ENCODE data around the gene BSDC1.
A peak's percentile ranks its signal among the peaks of the same experiment; 100 is the strongest.
"Not testable (repeated sequence)": the region's sequence is repeated elsewhere in the genome, so short reads cannot be mapped to it uniquely, and the experiment has no call there.

BSDC1 gene, protein sequence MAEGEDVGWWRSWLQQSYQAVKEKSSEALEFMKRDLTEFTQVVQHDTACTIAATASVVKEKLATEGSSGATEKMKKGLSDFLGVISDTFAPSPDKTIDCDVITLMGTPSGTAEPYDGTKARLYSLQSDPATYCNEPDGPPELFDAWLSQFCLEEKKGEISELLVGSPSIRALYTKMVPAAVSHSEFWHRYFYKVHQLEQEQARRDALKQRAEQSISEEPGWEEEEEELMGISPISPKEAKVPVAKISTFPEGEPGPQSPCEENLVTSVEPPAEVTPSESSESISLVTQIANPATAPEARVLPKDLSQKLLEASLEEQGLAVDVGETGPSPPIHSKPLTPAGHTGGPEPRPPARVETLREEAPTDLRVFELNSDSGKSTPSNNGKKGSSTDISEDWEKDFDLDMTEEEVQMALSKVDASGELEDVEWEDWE

GRCh38 chr1:32394141-32394889 lies at the start of gene BSDC1:
Gene BSDC1 (minus strand): TSS chr1:32394441. CDS start chr1:32394414, 27 bp downstream.
- DNase-seq (ENCODE audit: low read depth) = peak; percentile 98

GRCh38 chr1:32441467-32441866 lies 47.2 kb upstream of the BSDC1 start:
- DNase-seq (ENCODE audit: low read depth) = not testable (repeated sequence)

GRCh38 chr1:32438777-32439176 lies 44.5 kb upstream of the BSDC1 start:
- not testable (repeated sequence) for DNase-seq (ENCODE audit: low read depth)

- DNase-seq (ENCODE audit: low read depth) = no peak
Observed at GRCh38 chr1:32438136-32438535, 43.9 kb upstream of the BSDC1 start.

GRCh38 chr1:32431736-32432400 lies 37.6 kb upstream of the BSDC1 start:
- no peak for DNase-seq (ENCODE audit: low read depth)

GRCh38 chr1:32427264-32427963 lies 33.2 kb upstream of the BSDC1 start:
- DNase-seq (ENCODE audit: low read depth) = no peak

DNA sequence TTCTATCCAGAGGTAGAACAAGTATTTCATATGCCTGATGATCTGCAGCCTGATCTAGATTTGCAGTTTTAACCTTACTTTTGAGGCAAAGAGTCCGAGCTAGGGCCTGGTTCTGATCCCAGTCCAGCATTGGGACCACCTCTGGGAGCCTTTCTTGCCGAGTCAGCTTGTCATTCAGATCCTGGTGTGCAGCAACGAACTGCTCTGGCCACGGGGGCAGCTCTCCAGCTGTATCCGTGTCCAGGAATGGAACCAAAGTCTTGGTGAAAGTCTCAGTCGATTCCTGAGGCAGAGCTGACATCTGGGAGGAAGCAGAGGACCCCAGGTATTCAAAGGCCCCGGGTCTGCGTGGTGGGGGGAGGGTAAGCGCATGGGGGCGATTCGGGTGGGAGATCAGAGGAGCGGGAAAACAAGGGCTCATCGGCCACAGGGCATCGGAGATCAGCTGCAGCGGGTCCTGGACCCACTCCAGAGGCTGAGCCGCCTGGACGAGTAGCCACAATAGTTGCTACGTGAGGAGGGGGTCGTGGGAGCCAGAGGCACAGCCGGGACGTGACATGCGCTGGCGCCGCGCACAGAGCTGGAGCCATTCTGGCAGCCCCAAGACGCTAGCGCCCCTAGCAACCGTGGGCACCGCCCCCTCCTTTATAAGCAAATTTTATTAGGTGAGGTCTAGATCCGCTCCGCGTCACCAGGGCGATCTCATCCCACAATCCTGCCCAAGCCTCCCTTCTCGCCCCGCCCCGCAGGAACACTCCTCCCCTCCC lies 32.4 kb upstream of the BSDC1 start:
- no peak for DNase-seq (ENCODE audit: low read depth)

DNA sequence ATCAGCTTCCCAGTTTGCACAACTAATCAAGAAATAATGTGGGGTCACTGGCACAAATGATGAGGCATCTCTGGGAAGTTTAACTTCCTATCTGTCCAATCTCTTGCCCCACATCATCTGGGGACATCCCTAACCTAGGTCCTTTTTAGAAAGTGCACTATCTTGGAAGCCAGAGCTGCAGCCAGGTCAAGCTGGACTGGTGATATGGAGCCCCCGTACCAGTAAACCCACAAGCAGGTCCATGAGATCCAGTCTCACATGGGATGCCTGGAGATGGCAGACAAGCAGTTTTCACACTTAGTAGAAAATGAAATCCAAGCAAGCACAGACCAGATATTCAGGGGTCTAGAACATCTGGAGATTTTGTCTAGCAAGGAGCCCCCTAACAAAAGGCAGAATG lies 27.5 kb upstream of the BSDC1 start:
- DNase-seq (ENCODE audit: low read depth) = no peak

DNA sequence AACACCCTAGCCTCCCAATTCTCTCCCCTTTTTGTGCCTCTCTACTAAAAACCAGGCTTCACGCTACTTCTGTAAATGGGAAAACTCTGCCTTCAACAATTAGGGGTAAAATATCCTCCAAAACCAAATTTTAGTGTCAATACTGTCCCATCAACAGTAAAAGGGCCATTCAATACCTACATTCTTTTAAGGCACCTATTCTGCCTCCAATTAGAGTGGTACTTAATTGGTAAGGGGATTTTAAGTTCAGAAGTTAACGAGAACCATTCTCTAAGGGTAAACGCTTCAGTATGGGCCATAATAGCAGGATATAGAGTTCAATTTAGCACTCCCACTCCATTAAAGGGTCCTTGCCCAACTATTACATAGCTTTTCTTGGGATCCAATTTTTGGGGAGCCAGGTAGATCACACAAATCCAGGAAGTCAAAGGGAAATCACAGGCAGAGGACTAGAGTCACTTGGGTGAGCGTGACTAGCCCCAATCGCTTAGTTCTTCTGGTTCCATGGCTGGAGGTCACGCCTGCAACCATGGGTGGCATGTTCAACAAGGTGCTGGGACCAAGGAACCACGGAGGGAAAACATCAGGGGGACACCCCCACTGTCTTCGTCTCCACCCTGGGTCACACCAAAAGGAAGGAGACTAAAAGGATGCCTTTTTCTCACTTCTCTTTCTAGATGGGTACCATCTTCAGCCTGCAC lies 20.1 kb upstream of the BSDC1 start:
- DNase-seq (ENCODE audit: low read depth) = no peak

GRCh38 chr1:32413507-32414185 lies 19.4 kb upstream of the BSDC1 start:
- peak; percentile 25 for DNase-seq (ENCODE audit: low read depth)

GRCh38 chr1:32411261-32411660 lies 17.0 kb upstream of the BSDC1 start:
- no peak for DNase-seq (ENCODE audit: low read depth)

DNA sequence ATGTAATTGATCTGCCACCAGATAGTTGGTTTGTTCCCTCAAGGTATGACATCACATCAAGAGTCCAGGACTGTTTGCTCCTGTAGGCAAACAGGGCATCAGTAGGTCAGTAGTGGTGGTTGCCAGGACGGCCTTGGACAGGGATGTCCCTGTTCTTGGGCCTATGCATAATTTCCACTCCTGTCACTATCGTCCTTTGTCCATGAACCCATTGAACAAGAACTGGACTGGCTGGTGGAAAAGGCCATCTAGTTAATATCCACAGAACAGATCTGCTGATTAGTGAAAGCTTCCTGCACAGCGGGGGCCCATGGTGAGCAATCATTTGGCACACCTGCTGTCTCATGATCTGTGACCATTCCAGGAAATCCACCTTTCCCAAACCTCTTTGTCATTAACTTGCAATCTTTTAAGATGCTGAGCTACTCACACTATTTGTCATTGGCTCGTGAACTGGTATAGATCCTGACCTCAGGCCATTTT lies 12.4 kb upstream of the BSDC1 start:
- DNase-seq (ENCODE audit: low read depth) = no peak

GRCh38 chr1:32405672-32406467 lies 11.6 kb upstream of the BSDC1 start:
- no peak for DNase-seq (ENCODE audit: low read depth)

DNA sequence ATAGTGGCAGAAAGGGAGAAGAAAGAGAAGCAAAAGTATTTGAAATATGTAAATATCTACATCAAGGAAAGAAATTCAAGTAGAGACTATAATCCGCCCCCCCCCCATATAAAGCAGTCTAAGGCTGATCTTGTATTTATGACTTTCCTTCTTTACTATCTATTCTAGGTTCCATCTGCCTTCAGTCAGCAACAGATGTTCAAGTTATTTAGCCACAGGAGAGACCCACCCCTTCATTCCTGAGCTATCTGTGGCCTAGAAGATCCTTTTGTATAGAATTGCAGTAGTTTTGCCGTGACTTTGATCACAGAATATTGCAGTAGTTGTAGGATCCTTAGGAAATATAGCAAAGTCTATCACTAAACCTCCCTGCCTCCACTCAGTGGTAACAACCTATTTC lies 10.7 kb upstream of the BSDC1 start:
- DNase-seq (ENCODE audit: low read depth) = peak; percentile 48

- DNase-seq (ENCODE audit: low read depth) = peak; percentile 63
Observed at GRCh38 chr1:32400876-32401631, 6.8 kb upstream of the BSDC1 start.

- no peak for DNase-seq (ENCODE audit: low read depth)
Observed at GRCh38 chr1:32399843-32400242, 5.6 kb upstream of the BSDC1 start.

- DNase-seq (ENCODE audit: low read depth) = peak; percentile 38
Observed at GRCh38 chr1:32398401-32398800, 4.2 kb upstream of the BSDC1 start.

DNA sequence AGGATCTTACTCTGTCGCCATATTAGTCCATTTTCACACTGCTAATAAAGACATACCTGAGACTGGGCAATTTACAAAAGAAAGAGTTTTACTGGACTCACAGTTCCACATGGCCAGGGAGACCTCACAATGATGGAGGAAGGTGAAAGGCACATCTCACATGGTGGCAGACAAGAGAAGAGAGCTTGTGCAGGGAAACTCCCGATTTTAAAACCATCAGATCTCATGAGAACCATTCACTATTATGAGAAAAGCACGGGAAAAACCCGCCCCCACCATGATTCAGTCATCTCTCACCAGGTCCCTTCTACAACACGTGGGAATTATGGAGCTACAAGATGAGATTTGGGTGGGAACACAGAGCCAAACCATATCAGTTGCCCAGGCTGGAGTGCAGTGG lies 2.3 kb upstream of the BSDC1 start:
- not testable (repeated sequence) for DNase-seq (ENCODE audit: low read depth)
